Astrocyte of the spinal cord (primary cell): Measurements from ENCODE around the gene DMRTB1.
A peak's percentile ranks its signal among the peaks of the same experiment; 100 is the strongest.

Experiments used
- DNase-seq: peaks from one replicate; pipeline ENCODE4 v3.0.0; 2011; ENCODE audit warnings: low read depth, low spot score
- H3K4me3 ChIP-seq: 2 replicates; pipeline ENCODE4 v1.5.1; 2011; ENCODE audit warnings: low read depth, mild to moderate bottlenecking, low read length, moderate library complexity
- in situ Hi-C: cut with HindIII; loops from 2 replicates; pipeline ENCODE4 v1.10.0; 2017; ENCODE audit warnings: low sequenced_read_pairs
- TF ChIP-seq, protein P1 (sequence below): IDR thresholded peaks from 2 replicates; pipeline ENCODE4 v1.5.1; 2012; ENCODE audit warnings: low read depth, mild to moderate bottlenecking, low read length, inconsistent platforms

Gene DMRTB1

GRCh38 chr1:53413175-53414001 is 45.8 kb upstream of the DMRTB1 start:
- H3K4me3 ChIP-seq = no peak overlapping the region
- peak; percentile 89 for DNase-seq
- in situ Hi-C loops = no loop called here
- TF ChIP-seq, protein P1, sequence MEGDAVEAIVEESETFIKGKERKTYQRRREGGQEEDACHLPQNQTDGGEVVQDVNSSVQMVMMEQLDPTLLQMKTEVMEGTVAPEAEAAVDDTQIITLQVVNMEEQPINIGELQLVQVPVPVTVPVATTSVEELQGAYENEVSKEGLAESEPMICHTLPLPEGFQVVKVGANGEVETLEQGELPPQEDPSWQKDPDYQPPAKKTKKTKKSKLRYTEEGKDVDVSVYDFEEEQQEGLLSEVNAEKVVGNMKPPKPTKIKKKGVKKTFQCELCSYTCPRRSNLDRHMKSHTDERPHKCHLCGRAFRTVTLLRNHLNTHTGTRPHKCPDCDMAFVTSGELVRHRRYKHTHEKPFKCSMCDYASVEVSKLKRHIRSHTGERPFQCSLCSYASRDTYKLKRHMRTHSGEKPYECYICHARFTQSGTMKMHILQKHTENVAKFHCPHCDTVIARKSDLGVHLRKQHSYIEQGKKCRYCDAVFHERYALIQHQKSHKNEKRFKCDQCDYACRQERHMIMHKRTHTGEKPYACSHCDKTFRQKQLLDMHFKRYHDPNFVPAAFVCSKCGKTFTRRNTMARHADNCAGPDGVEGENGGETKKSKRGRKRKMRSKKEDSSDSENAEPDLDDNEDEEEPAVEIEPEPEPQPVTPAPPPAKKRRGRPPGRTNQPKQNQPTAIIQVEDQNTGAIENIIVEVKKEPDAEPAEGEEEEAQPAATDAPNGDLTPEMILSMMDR = no peak

DNA sequence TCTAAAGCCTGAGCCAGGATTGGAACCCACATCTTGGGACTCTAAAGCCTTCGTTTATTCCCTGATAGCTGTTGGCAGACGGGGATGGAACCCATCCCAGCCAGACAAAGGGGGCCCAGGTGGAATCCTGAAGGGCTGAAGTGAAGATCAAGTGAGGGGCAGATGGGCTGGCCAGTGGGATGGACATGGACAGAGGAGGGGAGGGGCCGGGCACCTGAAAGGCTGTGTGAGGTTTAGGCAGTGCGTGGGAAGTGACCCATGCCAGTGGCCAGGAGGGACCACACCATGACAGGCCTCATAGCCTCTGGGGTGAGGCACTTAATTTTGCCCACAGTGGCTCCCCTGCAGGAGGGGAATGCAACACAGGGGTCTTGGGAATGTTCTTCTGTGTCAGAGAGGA is 44.6 kb upstream of the DMRTB1 start:
- TF ChIP-seq, protein P1 = no peak
- no peak for DNase-seq
- in situ Hi-C loops = no loop called here

DNA sequence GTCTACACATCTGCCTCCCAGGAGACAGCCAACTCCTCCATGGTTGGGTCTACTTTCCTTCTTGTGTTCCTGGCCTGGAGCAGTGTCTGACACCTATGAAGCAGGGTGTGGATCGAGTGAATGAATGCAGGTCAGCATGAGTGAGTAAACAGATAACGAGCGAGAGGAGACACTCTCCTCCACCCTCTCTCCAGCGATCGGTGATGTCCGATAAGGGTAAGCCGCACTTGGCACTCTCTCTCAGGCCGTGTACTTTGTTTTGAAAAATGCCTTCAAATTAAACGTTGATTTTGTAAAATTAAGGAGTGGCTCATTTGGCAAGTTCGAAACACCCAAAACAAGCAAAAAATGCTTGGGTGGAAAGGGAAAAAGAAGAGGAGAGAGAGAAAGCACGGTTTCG is 43.8 kb upstream of the DMRTB1 start:
- DNase-seq = no peak
- no peak overlapping the region for H3K4me3 ChIP-seq
- in situ Hi-C loops = no loop called here
- TF ChIP-seq, protein P1 = no peak

More for the DNA sequence above, 44.6 kb upstream of the DMRTB1 start:
- H3K4me3 ChIP-seq = no peak overlapping the region

GRCh38 chr1:53416269-53416813 is 42.9 kb upstream of the DMRTB1 start:
- no peak overlapping the region for H3K4me3 ChIP-seq
- no peak for DNase-seq
- in situ Hi-C loops = no loop called here
- TF ChIP-seq, protein P1 = no peak

DNA sequence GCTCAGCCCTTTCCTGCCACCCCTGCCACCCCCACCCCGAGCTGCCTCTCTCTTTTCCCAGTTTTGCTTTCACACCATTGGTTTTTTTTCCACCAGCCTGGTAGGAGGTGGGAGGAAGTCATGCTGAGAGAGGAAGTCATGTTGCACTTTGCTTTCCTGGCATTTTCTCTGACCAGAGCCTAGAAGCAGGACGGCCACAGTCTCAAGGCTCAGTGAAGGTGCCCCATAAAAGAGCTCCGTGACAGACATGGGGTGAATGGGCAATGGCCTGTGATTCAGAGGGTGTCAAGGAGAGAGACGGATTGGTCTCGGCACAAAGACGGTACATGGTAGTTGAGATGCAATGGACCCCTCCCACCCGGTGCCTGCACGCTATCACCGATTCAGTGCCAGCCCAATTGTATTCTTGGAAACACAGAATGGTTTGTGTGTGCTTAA is 42.1 kb upstream of the DMRTB1 start:
- no peak for DNase-seq
- TF ChIP-seq, protein P1 = no peak
- H3K4me3 ChIP-seq = no peak overlapping the region
- in situ Hi-C loops = no loop called here

DNA sequence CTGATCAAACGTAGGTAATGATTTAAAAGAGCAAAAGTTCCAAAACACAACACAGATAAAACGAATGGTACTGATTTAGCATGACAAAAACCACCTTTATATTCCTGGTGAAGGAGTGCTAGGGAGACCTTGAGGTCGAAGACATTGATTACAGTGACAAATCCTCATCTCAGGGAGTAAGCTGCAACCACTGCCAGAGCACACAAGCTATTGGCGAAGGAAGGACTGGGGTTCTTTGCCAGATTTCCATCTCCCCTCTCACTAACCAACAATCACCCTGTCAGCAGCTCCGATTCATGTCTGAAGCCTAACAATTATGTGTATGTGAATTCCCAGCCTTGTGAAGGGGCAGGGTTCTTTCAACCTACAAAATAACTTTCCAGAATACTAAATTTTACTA is 40.2 kb upstream of the DMRTB1 start:
- DNase-seq = no peak
- in situ Hi-C loops = no loop called here
- H3K4me3 ChIP-seq = no peak overlapping the region
- TF ChIP-seq, protein P1 = no peak
